Mesendoderm (in vitro differentiated cells): Measurements from ENCODE around the gene NTHL1.
A peak's percentile ranks its signal among the peaks of the same experiment; 100 is the strongest.

Experiments
- DNase-seq: peaks from one replicate; pipeline ENCODE4 v3.0.0; 2013
- H2AK5ac ChIP-seq: 2 replicates; pipeline ENCODE4 v1.6.1; 2013; ENCODE audit warnings: low read length, inconsistent platforms
- H2BK120ac ChIP-seq: 2 replicates; pipeline ENCODE4 v1.6.1; 2013; ENCODE audit warnings: low read depth, mild to moderate bottlenecking, low read length, moderate library complexity, mixed read lengths
- H2BK15ac ChIP-seq: replicated peaks from 2 replicates; pipeline ENCODE4 v1.6.1; 2013; ENCODE audit warnings: low read depth, mild to moderate bottlenecking, moderate library complexity
- H2BK5ac ChIP-seq: 2 replicates; pipeline ENCODE4 v1.6.1; 2013; ENCODE audit warnings: low read length, inconsistent platforms
- H3K18ac ChIP-seq: 2 replicates; pipeline ENCODE4 v1.6.1; 2013; ENCODE audit warnings: mild to moderate bottlenecking, low read length, mixed read lengths
- H3K23ac ChIP-seq: one replicate; pipeline ENCODE4 v1.6.1; 2013; ENCODE audit warnings: low read length
- H3K27ac ChIP-seq: 2 replicates; pipeline ENCODE4 v1.5.1; 2013; ENCODE audit warnings: low read depth, mild to moderate bottlenecking, inconsistent platforms, low read length, moderate library complexity
- H3K27me3 ChIP-seq: 2 replicates; pipeline ENCODE4 v1.6.1; 2013; ENCODE audit warnings: low read length, control low read depth, mild to moderate bottlenecking, inconsistent platforms; ENCODE audit not compliant: insufficient read depth, poor library complexity
- H3K36me3 ChIP-seq: 2 replicates; pipeline ENCODE4 v1.6.1; 2013; ENCODE audit warnings: low read length, inconsistent platforms; ENCODE audit not compliant: control insufficient read depth, insufficient read depth
- H3K4ac ChIP-seq: one replicate; pipeline ENCODE4 v1.6.1; 2013; ENCODE audit warnings: low read depth, mild to moderate bottlenecking, low read length, moderate library complexity
- H3K4me1 ChIP-seq: 2 replicates; pipeline ENCODE4 v1.6.1; 2013; ENCODE audit warnings: low read depth, low read length, inconsistent platforms; ENCODE audit not compliant: control insufficient read depth
- H3K4me2 ChIP-seq: 2 replicates; pipeline ENCODE4 v1.6.1; 2013; ENCODE audit warnings: low read length
- H3K4me3 ChIP-seq: 2 replicates; pipeline ENCODE4 v1.5.1; 2013; ENCODE audit warnings: mild to moderate bottlenecking, low read length
- H3K56ac ChIP-seq: one replicate; pipeline ENCODE4 v1.6.1; 2013; ENCODE audit warnings: low read length
- H3K79me1 ChIP-seq: 2 replicates; pipeline ENCODE4 v1.6.1; 2013; ENCODE audit warnings: low read length, inconsistent platforms
- H3K79me2 ChIP-seq: 2 replicates; pipeline ENCODE4 v1.6.1; 2013; ENCODE audit warnings: mild to moderate bottlenecking, low read length; ENCODE audit not compliant: control insufficient read depth, insufficient read depth
- H3K9ac ChIP-seq: 2 replicates; pipeline ENCODE4 v1.6.1; 2013; ENCODE audit warnings: low read length, inconsistent platforms
- H4K5ac ChIP-seq: one replicate; pipeline ENCODE4 v1.6.1; 2013; ENCODE audit warnings: low read length
- H4K8ac ChIP-seq: one replicate; pipeline ENCODE4 v1.6.1; 2013; ENCODE audit warnings: low read depth, mild to moderate bottlenecking, control low read depth, low read length, moderate library complexity
- WGBS: extraction: QIAGEN DNeasy Blood & Tissue Kit; methylation state at CpG from one replicate; pipeline ENCODE4 v1.1.7; 2013; ENCODE audit warnings: low lambda C conversion rate, missing lambda C conversion rate; ENCODE audit not compliant: insufficient coverage; ENCODE audit errors: extremely low coverage; 5-methylcytosine and 5-hydroxymethylcytosine counted together

The NTHL1 gene

DNA sequence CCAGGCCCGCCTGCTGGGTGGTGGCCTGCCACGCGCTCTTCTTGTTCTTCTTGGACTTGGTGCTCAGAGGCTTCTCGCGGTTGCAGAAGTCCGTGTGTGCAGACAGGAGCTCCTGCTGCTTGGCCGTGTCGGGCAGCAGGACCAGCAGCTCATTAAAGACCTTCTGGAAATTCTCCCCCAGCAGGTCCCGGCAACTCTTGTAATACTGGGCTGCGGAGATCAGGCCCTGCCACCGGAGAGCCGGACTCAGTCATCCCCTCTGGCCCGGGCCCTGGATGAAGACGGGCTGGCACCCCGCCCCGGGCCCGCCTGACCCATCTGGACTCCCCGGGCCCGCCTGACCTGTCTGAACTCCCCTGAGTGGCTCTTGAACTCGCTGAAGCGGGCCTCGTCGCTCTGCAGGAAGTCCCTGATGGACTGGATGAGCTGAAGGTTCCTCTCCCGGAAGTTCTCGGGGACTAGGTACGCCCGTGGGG is 49.2 kb downstream of the NTHL1 start:
- Histone ChIP-seq H3K4me2 (no peak overlapping the region), H2BK15ac (no peak overlapping the region), H2BK120ac (no peak overlapping the region), H3K18ac (no peak overlapping the region), H3K23ac (no peak overlapping the region), H2BK5ac (no peak overlapping the region), H3K4me3 (no peak overlapping the region), H3K56ac (no peak overlapping the region), H3K27me3 (no peaks in the 10 kb centered on the region), H2AK5ac (no peak overlapping the region), H3K4me1 (no peaks in the 10 kb centered on the region), H3K4ac (no peak overlapping the region), H4K5ac (no peak overlapping the region), H4K8ac (no peak overlapping the region), H3K36me3 (peaks cover 19% of the 10 kb centered on the region), H3K79me2 (peaks cover 1% of the 10 kb centered on the region), H3K27ac (no peak overlapping the region), H3K79me1 (peaks cover 1% of the 10 kb centered on the region), H3K9ac (no peak overlapping the region)
- no CpG with 5 or more reads among the region's 27 CpGs for WGBS
- DNase-seq: no peak

DNA sequence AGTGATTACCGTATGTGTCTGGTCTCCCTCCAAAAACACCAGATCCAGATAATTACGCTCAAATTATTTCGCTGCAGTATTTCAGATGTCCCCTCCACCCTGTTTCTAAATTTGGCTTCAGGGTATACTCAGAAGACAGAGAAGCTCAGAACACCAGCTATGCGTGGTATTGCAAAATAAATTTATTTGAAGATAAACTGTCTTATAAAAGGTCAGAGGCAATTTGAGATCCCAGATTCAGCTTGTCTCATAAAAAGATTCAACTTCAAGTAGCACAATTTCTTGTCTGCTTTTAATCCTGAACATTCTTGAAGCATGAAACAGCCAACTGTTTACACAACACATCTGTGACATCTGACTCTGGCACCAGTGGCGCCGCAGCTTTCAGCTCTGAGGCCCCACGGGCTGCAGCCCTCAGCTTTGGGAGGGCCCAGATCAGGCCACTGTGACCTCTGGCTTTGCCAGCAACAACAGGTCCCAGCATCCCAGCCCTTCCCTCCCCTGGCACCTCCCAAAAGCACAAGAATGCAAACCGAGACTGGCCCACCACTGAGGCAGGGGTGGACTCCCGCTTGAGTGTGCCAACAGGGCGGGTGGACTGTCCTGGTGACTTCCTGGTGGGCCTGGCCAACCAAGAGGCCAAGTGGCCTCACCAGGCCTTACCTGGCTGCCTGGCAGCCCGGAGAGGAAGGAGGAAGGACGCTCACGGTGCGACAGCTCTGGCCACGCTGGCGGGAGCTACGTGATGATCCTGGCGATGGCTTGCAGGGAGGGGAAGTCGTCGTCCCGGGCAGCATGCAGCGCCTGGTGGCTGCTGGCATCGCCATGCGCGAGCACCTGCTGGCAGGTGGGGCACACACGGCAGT is 49.9 kb downstream of the NTHL1 start:
- no peaks in the 10 kb centered on the region for H3K27me3 ChIP-seq
- no peak overlapping the region for H2BK5ac ChIP-seq
- no CpG with 5 or more reads among the region's 26 CpGs for WGBS
- H3K79me1 ChIP-seq: no peaks in the 10 kb centered on the region
- no peak overlapping the region for H3K4ac ChIP-seq
- H3K4me2 ChIP-seq: no peak overlapping the region
- H3K56ac ChIP-seq: no peak overlapping the region
- DNase-seq: no peak
- no peak overlapping the region for H2BK120ac ChIP-seq
- no peaks in the 10 kb centered on the region for H3K4me1 ChIP-seq
- H3K4me3 ChIP-seq: no peak overlapping the region
- peaks cover 19% of the 10 kb centered on the region for H3K36me3 ChIP-seq
- H3K9ac ChIP-seq: no peak overlapping the region
- H2AK5ac ChIP-seq: no peak overlapping the region
- H3K27ac ChIP-seq: no peak overlapping the region
- no peak overlapping the region for H3K18ac ChIP-seq
- H3K23ac ChIP-seq: no peak overlapping the region
- H4K5ac ChIP-seq: no peak overlapping the region
- H3K79me2 ChIP-seq: no peaks in the 10 kb centered on the region
- H2BK15ac ChIP-seq: no peak overlapping the region
- H4K8ac ChIP-seq: no peak overlapping the region

DNA sequence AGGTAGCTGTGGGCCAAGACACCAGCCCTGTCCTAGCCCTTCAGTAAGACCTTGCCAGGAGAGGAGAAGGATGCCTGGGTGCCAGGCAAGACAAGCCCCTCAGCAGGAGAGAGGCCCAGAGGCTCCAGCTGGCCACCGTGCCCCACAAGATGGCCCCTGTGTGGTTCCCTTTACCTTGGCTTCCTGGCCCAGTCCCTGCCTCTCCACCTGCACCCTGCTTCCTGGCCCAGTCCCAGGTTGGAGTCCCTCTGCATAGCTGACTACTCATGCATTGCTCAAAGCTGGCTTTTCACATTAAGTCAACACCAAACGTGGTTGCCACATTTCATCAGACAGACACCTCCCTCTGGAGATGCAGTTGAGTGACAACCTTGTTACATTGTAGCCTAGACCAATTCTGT is 53.9 kb downstream of the NTHL1 start:
- Histone ChIP-seq H3K23ac (no peak overlapping the region), H3K79me2 (no peaks in the 10 kb centered on the region), H3K27me3 (peaks cover 3% of the 10 kb centered on the region), H3K56ac (no peak overlapping the region), H3K9ac (no peak overlapping the region), H4K5ac (no peak overlapping the region), H3K4me2 (no peak overlapping the region), H3K4ac (no peak overlapping the region), H2BK120ac (no peak overlapping the region), H2BK15ac (no peak overlapping the region), H3K4me1 (no peaks in the 10 kb centered on the region), H3K79me1 (no peaks in the 10 kb centered on the region), H3K36me3 (no peaks in the 10 kb centered on the region), H2AK5ac (no peak overlapping the region), H2BK5ac (no peak overlapping the region), H3K27ac (no peak overlapping the region), H3K4me3 (no peak overlapping the region), H4K8ac (no peak overlapping the region), H3K18ac (no peak overlapping the region)
- no peak for DNase-seq
- WGBS: no CpG with 5 or more reads among the region's 2 CpGs

DNA sequence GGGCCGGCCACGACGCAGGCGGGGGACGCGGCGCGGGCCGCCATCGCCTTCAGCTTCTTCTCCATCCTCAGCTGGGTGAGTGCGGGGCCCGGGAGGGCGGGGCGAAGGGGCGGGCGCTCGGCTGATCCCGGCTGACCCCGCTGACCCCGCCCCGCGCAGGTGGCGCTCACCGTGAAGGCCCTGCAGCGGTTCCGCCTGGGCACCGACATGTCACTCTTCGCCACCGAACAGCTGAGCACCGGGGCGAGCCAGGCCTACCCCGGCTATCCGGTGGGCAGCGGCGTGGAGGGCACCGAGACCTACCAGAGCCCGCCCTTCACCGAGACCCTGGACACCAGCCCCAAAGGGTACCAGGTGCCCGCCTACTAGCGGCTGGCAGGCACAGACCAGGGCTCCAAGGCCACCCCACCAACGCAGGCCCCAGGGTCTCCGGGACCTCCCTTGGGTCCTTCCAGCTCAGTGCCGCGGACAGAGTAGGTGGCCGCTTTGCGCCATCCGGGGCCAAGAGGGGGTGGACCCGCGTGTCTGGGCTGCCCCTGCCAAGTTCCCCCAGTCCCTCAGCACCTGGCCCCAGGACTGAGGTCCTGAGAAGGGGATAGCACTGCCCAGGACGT is 54.8 kb downstream of the NTHL1 start:
- Histone ChIP-seq H3K79me2 (no peaks in the 10 kb centered on the region), H2BK5ac (no peak overlapping the region)
- whole genome bisulfite sequencing: no CpG with 5 or more reads among the region's 50 CpGs

DNA sequence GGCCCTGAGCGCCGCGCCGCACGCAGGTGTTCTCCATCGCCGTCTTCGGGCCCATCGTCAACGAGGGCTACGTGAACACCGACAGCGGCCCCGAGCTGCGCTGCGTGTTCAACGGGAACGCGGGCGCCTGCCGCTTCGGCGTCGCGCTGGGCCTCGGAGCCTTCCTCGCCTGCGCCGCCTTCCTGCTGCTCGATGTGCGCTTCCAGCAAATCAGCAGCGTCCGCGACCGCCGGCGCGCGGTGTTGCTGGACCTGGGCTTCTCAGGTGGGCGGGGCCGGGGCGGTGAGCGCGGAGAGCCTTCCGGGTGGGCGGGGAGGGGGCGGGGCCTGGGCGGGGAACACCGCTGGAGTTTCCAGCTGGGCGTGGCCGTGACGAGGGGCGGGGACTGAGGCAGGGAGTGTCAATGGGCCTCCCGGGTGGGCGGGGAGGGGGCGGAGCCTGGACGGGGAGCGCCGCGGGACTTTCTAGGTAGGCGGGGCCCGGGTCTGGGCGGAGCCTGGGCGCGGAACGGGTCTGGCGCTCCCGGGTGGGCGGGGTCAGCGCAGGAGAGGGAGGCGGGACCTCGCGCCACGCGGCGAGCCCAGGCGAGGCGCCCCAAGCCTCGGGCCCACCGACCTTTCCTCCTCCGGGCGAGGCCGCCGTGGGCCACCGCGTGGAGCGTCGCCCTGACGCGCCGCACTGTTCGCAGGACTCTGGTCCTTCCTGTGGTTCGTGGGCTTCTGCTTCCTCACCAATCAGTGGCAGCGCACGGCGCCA is 55.5 kb downstream of the NTHL1 start:
- H3K56ac ChIP-seq: peak overlapping the region; percentile 90
- H4K8ac ChIP-seq: no peak overlapping the region
- H3K4me1 ChIP-seq: no peaks in the 10 kb centered on the region
- H3K4me2 ChIP-seq: peak overlapping the region; percentile 48
- H2BK15ac ChIP-seq: no peak overlapping the region
- no peaks in the 10 kb centered on the region for H3K79me2 ChIP-seq
- no peak overlapping the region for H2BK5ac ChIP-seq
- H3K36me3 ChIP-seq: no peaks in the 10 kb centered on the region
- H3K23ac ChIP-seq: no peak overlapping the region
- H3K27ac ChIP-seq: no peak overlapping the region
- H3K18ac ChIP-seq: no peak overlapping the region
- no CpG with 5 or more reads among the region's 96 CpGs for WGBS
- no peaks in the 10 kb centered on the region for H3K79me1 ChIP-seq
- H4K5ac ChIP-seq: no peak overlapping the region
- no peak overlapping the region for H2AK5ac ChIP-seq
- no peak overlapping the region for H3K4ac ChIP-seq
- peak overlapping the region; percentile 57 for H3K9ac ChIP-seq
- no peak overlapping the region for H2BK120ac ChIP-seq
- H3K27me3 ChIP-seq: peaks cover 3% of the 10 kb centered on the region
- DNase-seq: peak; percentile 93
- H3K4me3 ChIP-seq: no peak overlapping the region

More for the DNA sequence above, 54.8 kb downstream of the NTHL1 start:
- Histone ChIP-seq H3K4me3 (no peak overlapping the region), H4K5ac (no peak overlapping the region), H2AK5ac (no peak overlapping the region), H3K4ac (no peak overlapping the region), H3K79me1 (no peaks in the 10 kb centered on the region), H2BK15ac (no peak overlapping the region), H3K27ac (no peak overlapping the region), H3K9ac (peak overlapping the region; percentile 57), H3K27me3 (peaks cover 3% of the 10 kb centered on the region), H3K4me2 (peak overlapping the region; percentile 48), H3K36me3 (no peaks in the 10 kb centered on the region), H3K23ac (no peak overlapping the region), H3K4me1 (no peaks in the 10 kb centered on the region), H2BK120ac (no peak overlapping the region), H3K18ac (no peak overlapping the region), H4K8ac (no peak overlapping the region), H3K56ac (peak overlapping the region; percentile 90)
- no peak for DNase-seq
